LNCaP clone FGC (cell line): ENCODE results near the gene PERCC1.

Experiments
- DNase-seq: peaks from one replicate; pipeline ENCODE4 v3.0.0-alpha.2; 2011; ENCODE audit warnings: low read depth
- H3K4me3 ChIP-seq: 2 replicates; pipeline ENCODE4 v1.5.1; 2011; ENCODE audit warnings: mild to moderate bottlenecking, low read depth, low read length, control low read depth
- TF ChIP-seq, protein P1 (sequence below): IDR thresholded peaks from 2 replicates; pipeline ENCODE4 v1.5.1; 2012; ENCODE audit warnings: mild to moderate bottlenecking; ENCODE audit not compliant: control insufficient read depth, insufficient read depth; ENCODE audit errors: extremely low read depth

The PERCC1 gene

GRCh38 chr16:1433263-1433560, 2.3 kb downstream of the PERCC1 start:
- DNase-seq = no peak
- H3K4me3 ChIP-seq = no peak overlapping the region
- TF ChIP-seq, protein P1, sequence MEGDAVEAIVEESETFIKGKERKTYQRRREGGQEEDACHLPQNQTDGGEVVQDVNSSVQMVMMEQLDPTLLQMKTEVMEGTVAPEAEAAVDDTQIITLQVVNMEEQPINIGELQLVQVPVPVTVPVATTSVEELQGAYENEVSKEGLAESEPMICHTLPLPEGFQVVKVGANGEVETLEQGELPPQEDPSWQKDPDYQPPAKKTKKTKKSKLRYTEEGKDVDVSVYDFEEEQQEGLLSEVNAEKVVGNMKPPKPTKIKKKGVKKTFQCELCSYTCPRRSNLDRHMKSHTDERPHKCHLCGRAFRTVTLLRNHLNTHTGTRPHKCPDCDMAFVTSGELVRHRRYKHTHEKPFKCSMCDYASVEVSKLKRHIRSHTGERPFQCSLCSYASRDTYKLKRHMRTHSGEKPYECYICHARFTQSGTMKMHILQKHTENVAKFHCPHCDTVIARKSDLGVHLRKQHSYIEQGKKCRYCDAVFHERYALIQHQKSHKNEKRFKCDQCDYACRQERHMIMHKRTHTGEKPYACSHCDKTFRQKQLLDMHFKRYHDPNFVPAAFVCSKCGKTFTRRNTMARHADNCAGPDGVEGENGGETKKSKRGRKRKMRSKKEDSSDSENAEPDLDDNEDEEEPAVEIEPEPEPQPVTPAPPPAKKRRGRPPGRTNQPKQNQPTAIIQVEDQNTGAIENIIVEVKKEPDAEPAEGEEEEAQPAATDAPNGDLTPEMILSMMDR = no peak

DNA sequence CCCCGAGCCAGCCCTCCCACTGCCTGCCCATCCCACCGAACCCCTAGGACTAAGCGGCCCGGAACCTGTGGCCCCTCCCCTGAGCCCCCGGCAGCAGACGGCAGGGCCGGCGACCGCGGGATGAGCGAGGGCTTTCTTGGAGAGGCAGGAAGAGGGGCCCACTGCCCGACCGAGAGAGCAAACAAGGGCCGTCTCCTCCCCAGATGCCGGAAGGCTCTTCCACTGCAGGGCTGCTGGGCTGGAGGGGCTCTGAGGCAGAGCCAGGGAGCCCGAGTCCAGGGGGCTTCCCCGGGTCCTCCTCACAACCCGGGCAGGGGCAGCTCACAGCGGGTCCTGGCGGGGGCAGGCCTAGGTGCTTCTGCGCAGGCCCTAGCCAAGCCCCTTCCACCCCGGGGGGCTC, 2.9 kb downstream of the PERCC1 start:
- DNase-seq = no peak
- TF ChIP-seq, protein P1 = no peak
- H3K4me3 ChIP-seq = no peak overlapping the region

DNA sequence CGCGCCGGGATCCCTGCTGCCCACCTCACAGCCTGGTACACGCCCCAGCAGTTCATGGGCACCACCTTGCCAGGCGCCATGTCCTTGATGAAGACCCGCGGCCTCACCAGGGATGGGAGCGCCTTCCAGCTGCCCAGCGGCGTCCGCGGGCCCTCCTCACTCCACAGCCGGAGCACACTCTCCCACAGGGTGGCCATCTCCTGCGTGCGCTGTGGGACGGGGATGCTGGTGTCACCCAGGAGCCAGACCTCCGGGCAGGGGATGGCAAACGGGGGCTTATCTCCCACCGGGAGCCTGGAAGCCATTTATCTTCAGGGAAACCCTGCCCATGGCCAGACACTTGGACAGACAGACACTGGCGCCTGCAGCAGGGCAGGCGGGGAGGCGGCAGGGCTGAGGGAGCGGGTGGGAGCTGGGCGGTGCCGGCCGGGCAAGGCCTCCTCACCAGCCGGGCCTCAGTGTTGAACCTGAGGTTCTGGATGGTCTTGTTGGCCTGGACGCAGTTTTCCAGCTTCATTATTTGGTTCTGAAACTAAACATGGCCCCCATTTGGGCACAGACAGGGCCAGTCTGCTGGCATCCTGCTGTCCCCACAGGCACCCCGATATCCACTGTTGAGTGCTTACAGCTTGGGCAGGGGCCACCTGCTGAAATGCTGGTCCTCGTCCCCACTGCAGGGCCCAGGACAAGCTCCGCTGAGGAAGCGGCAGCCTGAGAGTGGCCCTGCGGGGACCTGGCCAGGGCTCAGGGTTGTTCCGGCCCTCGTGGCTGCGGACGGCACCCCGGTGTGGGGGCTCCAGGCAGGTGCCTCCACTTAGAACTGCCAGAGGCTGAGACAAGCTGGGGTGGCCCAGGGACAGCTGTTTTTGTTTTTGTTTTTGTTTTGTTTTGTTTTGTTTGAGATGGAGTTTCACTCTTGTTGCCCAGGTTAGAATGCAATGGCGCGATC, 4.0 kb downstream of the PERCC1 start:
- TF ChIP-seq, protein P1 = no peak
- DNase-seq = no peak
- no peak overlapping the region for H3K4me3 ChIP-seq

DNA sequence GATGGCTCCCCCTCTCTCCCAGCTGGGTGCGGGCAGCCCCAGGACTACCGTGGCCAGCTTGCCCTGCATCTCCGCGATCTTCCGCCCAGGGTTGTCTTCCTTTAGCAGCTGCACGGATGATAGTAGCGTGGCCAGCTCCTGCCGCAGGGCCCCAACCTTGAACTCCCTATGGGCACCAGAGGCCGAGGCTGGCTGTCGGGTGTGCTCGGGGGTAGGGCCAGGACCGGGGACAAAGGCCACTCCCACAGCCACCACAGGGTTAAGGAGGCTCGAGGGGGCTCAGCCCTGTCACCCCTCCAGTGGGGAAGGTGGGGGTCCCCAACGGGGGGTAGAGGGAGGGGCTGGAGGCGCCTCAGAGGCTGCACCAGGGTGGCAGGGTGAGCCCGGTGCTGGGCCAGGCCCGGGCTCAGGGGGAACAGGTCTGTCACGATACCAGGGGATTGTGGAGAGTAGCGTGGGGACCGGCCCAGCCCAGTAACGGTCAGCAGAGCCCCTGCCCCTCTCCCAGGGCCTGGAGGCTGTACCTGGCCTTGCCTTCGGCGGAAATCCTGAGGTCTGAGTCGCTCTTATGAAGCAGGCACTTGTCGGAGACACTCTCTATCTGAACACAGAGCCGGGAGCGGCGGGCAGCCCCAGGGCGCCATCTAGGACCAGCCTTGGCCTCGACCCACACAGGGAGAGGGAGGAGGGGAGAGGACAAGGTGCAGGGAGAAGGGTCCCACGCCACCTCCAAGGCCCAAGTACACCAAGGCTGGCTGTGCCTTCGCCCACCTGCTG, 5.2 kb downstream of the PERCC1 start:
- no peak for DNase-seq
- no peak overlapping the region for H3K4me3 ChIP-seq
- TF ChIP-seq, protein P1 = peak; percentile 13; the same call in 1 of the 2 replicates

DNA sequence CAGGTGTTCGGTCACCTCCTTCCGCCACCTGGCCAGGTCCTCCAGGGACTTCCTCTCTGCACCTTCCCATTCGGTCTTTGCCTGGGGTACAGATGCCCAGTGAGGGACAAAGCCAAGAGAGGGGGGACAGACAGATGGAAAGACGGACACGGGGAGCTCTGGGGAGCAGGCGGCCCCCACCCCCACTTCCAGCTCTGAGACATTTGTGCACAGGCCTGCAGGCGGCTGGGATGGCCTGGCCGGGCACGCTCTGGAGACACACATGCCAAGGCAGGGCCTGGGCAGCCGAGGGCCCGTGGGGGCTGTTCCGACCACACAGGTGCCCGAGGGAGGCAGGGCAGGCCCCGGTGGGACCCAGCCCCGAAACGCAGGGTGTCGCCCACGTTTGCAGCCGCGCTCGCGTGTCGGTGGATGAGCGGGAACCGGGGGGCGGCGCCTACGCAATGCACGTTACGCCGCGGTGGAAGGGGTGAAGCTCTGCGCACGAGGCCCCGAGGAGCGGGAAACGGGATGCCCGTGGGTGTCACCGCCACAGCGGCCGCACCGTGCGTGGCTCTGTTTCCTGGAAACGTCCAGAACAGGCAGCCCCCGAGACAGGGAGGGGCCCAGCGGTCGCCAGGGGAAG, 6.0 kb downstream of the PERCC1 start:
- DNase-seq = no peak
- H3K4me3 ChIP-seq = no peak overlapping the region
- TF ChIP-seq, protein P1 = no peak

- no peak for DNase-seq
- H3K4me3 ChIP-seq = no peak overlapping the region
- TF ChIP-seq, protein P1 = no peak
These were observed 6.7 kb downstream of the PERCC1 start for GRCh38 chr16:1437606-1438005.
